Ureter (tissue), 1 donor: ENCODE data around the gene CHML. TPM values are rescaled to one million over a fixed set of nuclear protein-coding genes. Genes with fewer than 3 reads are reported as not detected.

Experiments used
- DNase-seq: peaks from one replicate; pipeline ENCODE4 v3.0.0-alpha.2; 2020; ENCODE audit warnings: low spot score
- total RNA-seq: library from RNA; stranded (reverse); gene quantifications from one replicate; pipeline ENCODE4 v1.2.4, GENCODE V29; 2023
- donor health status: DM: yes; HTN: yes; CAD: no.

CHML gene
- total RNA-seq, 1 donor from 2014 or later: 4.6 TPM

DNA sequence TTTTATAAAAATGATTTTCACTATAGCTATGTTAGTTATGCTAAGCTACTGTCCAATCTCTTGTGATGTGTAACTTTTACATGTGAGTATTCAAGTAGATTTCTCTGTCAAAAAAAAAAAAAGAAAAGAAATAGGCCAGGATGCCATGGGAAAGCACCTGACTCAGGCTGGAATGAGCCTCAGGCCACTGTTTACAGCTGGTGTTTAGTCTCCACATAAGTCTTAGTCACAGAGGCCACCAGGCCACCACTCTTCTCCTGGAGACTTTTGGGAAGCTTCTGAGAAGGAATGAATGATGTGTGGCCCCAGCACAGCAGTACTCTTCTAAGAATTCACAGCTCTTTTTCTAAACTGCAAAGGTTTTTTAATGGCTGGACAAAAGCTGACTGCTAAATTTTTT is 48.9 kb downstream of the CHML start:
- no peak for DNase-seq

DNA sequence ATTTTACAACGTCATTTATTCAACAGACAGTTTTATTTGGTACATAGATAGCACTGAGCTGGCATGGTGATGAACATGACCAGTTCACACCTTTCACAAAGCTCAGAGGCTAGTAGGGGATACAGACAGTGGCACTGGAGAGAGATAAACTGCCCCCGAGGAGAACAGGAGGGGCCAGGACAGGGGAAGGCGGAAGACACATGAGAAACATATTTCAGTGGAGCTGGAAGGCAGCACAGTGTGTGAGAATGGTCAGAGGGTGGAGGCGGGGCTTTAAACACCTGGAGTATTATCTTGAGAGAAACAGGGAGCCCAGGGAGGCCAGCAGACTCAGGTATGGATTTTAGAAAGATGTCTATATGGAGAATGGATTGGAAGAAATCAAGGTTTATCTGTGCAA is 49.5 kb downstream of the CHML start:
- no peak for DNase-seq

Other genes starting within 250 kb of the CHML start
- gene FH, start 120.6 kb downstream of the CHML start, total RNA-seq: 54.0 TPM
- gene KMO, start 108.0 kb downstream of the CHML start, total RNA-seq: 0.18 TPM
- 6.5 TPM for gene OPN3, start within 50 bp of the CHML start, total RNA-seq
- gene WDR64, start 11.9 kb upstream of the CHML start, total RNA-seq: not detected
- gene EXO1, start 207.8 kb upstream of the CHML start, total RNA-seq: 0.83 TPM